Right atrium auricular region (tissue), 2 donors: ENCODE results near the gene CBX5. TPM values are rescaled to one million over a fixed set of nuclear protein-coding genes. Genes with fewer than 3 reads are reported as not detected.

Source experiments
- DNase-seq: peaks from one replicate; pipeline ENCODE4 v3.0.0-alpha.2; 2019; ENCODE audit warnings: low spot score
- H3K27ac ChIP-seq, 2 donors: fragments of 200-600 bp; sonication (generic); 1 replicate in 1 of 2; 2 replicates in 1 of 2; pipeline ENCODE4 v1.5.1; 2016 to 2019
- H3K27me3 ChIP-seq, 2 donors: fragments of 200-600 bp; sonication (generic); one replicate each; pipeline versions ENCODE4 v1.5.1 to v1.6.0; 2017 to 2019
- H3K36me3 ChIP-seq: fragments of 200-600 bp; sonication (generic); one replicate; pipeline ENCODE4 v1.5.1; 2016
- H3K4me1 ChIP-seq, 2 donors: fragments of 200-600 bp; sonication (generic); one replicate each; pipeline versions ENCODE4 v1.5.1 to v1.6.0; 2017 to 2019
- H3K4me3 ChIP-seq, 2 donors: fragments of 200-600 bp; sonication (generic); 1 replicate in 1 of 2; 2 replicates in 1 of 2; pipeline ENCODE4 v1.5.1; 2017 to 2019; ENCODE audit warnings: mild to moderate bottlenecking in 1 of 2, moderate library complexity in 1 of 2
- H3K9me3 ChIP-seq, 2 donors: fragments of 200-600 bp; sonication (generic); one replicate each; pipeline ENCODE4 v1.5.1; 2019
- total RNA-seq, 2 donors: library from RNA; depleted of rRNA; stranded (reverse); fragments of >200 nt; gene quantifications; one replicate each; pipeline ENCODE4 v1.1.0, GENCODE V29; 2016
- TF ChIP-seq, protein P1 (sequence below), 2 donors: fragments of 200-600 bp; sonication (generic); IDR thresholded peaks; one replicate each; pipeline ENCODE4 v1.5.1; 2019; ENCODE audit warnings: antibody characterized with exemption in 2 of 2

Gene CBX5
- total RNA-seq, 2 donors from 2014 or later: 33.0 to 33.9 TPM

DNA sequence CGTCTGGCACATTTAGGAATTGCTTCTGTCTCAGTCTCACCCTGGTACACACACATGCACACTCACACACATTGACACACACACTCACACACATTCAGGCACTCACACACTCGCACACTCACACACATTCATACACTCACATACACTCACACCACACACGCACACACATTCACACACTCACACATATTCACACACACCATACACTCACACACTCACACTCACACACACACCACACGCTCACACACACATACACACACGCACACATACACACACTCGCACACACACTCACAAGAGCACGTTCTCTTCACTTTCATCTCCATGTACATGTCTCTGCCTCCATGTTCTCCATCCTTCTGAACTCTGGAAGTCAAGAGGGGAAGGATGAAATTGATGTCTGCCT lies 68.0 kb downstream of the CBX5 start:
- Histone ChIP-seq H3K27ac (no peak overlapping the region), H3K27me3 (peaks cover 0 to 3% of the 10 kb centered on the region in 2 donors), H3K4me1 (peaks cover 0 to 25% of the 10 kb centered on the region in 2 donors), H3K4me3 (no peak overlapping the region), H3K9me3 (no peaks in the 10 kb centered on the region), H3K36me3 (no peaks in the 10 kb centered on the region)
- TF ChIP-seq, protein P1, sequence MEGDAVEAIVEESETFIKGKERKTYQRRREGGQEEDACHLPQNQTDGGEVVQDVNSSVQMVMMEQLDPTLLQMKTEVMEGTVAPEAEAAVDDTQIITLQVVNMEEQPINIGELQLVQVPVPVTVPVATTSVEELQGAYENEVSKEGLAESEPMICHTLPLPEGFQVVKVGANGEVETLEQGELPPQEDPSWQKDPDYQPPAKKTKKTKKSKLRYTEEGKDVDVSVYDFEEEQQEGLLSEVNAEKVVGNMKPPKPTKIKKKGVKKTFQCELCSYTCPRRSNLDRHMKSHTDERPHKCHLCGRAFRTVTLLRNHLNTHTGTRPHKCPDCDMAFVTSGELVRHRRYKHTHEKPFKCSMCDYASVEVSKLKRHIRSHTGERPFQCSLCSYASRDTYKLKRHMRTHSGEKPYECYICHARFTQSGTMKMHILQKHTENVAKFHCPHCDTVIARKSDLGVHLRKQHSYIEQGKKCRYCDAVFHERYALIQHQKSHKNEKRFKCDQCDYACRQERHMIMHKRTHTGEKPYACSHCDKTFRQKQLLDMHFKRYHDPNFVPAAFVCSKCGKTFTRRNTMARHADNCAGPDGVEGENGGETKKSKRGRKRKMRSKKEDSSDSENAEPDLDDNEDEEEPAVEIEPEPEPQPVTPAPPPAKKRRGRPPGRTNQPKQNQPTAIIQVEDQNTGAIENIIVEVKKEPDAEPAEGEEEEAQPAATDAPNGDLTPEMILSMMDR (IDR thresholded peaks at IDR 0.05): no peak
- DNase-seq: no peak

DNA sequence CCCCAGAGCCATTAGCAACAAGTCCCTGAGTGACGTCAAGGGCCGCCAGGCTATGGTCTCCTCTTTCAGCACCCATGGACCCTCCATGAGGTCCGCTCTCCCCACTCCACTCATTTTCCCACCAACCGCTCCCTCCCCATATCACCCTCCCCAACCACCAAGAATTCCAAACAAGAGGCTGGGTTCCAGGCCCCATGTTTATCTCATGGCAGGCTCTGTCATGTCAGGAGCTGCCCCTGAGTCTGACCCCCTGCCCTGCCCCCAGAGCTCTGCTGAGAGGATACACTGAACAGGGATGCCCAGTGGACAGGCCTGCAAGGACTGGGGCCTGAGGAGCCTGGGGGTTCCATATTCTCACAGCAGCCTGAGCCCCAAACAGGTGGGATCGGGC lies 69.5 kb downstream of the CBX5 start:
- Histone ChIP-seq H3K4me1 (peaks cover 0 to 12% of the 10 kb centered on the region in 2 donors), H3K9me3 (no peaks in the 10 kb centered on the region), H3K4me3 (no peak overlapping the region), H3K27ac (no peak overlapping the region), H3K27me3 (peaks cover 0 to 3% of the 10 kb centered on the region in 2 donors), H3K36me3 (no peaks in the 10 kb centered on the region)
- no peak for DNase-seq
- TF ChIP-seq, protein P1 (IDR thresholded peaks at IDR 0.05): no peak

DNA sequence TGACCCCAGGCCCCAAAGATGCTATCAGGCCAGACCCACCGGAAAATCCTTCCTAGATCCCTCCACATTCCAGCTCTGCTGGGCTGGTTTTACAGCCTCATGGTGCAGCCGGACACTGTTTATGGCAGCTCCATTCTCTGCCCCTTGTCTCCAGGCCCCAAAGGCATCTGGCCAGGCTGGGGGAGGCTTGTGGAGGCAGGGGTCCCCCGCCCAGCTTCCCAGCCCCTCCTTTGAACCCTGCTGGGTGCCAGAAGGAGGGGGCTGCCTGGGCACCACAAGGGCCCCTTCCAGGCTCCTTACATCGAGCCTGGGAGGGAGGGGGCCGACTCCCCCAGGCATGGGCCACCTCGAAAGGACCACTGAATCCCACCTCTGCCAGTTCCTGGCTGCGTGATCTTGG lies 71.3 kb downstream of the CBX5 start:
- Histone ChIP-seq H3K9me3 (no peaks in the 10 kb centered on the region), H3K4me1 (no peaks in the 10 kb centered on the region), H3K4me3 (no peak overlapping the region), H3K27ac (no peak overlapping the region), H3K36me3 (no peaks in the 10 kb centered on the region), H3K27me3 (peaks cover 0 to 3% of the 10 kb centered on the region in 2 donors)
- TF ChIP-seq, protein P1 (IDR thresholded peaks at IDR 0.05): no peak
- DNase-seq: no peak

DNA sequence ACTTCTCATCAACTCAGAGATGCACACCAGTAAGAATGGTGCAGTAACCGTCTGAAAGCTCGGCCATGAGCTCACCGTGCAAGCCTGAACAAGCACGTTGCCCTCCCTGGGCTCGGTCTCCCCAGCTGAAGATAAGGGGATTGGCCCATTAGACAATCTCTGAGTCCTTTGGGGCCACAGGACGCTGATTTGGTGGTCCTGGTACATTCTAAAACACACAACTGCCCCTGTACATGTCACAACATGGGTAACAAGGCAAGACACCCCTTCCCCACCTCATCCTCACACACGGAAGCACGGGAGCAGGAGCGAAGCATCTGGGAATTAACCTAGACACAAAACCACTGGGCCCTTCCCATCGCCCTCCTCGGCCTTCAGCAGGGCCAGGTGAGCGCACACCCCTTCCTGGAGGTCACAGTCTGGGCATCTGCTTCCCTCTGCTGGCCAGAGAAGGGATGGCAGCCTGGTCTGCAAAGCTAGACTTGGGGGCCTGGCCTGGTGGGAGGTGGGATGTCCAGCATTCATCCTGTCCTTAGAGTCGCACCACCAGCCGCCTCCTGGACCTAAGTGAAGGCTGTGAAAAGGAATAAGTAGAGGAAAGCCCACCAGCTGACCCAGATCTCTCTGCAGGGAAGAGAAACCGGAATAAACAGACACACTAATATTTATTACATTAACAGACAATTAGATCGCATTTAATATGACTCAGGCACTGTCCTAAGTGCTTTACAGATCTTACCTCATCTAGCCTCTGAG lies 72.2 kb downstream of the CBX5 start:
- no peaks in the 10 kb centered on the region for H3K9me3 ChIP-seq
- TF ChIP-seq, protein P1 (IDR thresholded peaks at IDR 0.05): peak; percentile 90 to 91
- peak; percentile 68 for DNase-seq
- no peak overlapping the region for H3K4me3 ChIP-seq
- no peak overlapping the region for H3K27ac ChIP-seq
- H3K27me3 ChIP-seq: peaks cover 0 to 3% of the 10 kb centered on the region in 2 donors
- no peaks in the 10 kb centered on the region for H3K4me1 ChIP-seq
- no peaks in the 10 kb centered on the region for H3K36me3 ChIP-seq

DNA sequence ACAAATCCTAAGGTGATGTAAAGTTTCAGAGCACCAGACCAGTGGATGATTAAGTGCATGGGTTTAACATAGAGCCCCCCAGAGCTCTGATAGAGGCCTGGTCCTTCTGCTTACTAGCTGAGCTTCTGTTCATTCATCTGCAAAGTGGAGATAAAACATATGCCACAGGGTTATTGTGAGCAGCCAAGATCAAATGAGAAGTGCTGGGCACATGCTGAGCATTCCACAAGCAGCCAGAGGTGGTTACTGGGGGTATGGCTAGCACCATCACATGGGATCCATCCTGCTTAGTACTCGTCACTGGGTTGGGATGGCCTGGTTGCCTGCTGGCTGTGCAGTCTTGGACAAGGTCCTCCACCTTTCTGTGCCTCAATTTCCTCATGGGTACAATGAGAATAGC lies 73.1 kb downstream of the CBX5 start:
- Histone ChIP-seq H3K9me3 (no peaks in the 10 kb centered on the region), H3K4me1 (no peaks in the 10 kb centered on the region), H3K27me3 (peaks cover 0 to 3% of the 10 kb centered on the region in 2 donors), H3K36me3 (no peaks in the 10 kb centered on the region), H3K27ac (no peak overlapping the region), H3K4me3 (no peak overlapping the region)
- TF ChIP-seq, protein P1 (IDR thresholded peaks at IDR 0.05): no peak
- no peak for DNase-seq

DNA sequence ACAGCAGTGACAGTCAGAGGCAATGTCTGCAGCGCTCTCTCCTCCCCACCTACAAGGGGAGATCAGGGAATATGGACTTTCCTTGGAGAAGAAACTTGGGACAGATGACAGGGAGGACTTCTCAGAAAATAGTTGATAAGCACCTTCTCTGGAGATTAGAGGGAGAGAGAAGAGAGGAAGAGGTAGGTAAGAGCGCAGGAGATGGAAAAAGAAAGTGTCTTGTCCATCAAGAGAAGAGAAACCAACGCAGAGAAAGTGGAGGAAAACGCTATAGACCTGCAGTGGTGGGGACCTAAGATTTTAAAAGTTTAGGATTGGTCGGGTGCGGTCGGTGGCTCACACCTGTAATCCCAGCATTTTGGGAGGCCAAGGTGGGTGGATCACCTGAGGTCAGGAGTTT lies 75.6 kb downstream of the CBX5 start:
- Histone ChIP-seq H3K27ac (no peak overlapping the region), H3K9me3 (no peaks in the 10 kb centered on the region), H3K36me3 (no peaks in the 10 kb centered on the region), H3K27me3 (peaks cover 0 to 3% of the 10 kb centered on the region in 2 donors), H3K4me1 (no peaks in the 10 kb centered on the region), H3K4me3 (no peak overlapping the region)
- DNase-seq: no peak
- TF ChIP-seq, protein P1 (IDR thresholded peaks at IDR 0.05): no peak
